ENCODE measurements around the gene ASPN. TPM values are rescaled to one million over a fixed set of nuclear protein-coding genes. Genes with fewer than 3 reads are reported as not detected.

ASPN gene
- total RNA-seq (2014; rRNA removed; shearing (Covaris generic)): not detected in 2 replicates
- polyA plus RNA-seq (2015; cell fraction: cytosol; rRNA removed): not detected in 2 replicates
- polyA plus RNA-seq (2015; cell fraction: nucleus; rRNA removed): not detected in 2 replicates

- in situ Hi-C loops (cut with HindIII; ENCODE audit: low pct_unique_long_range_greater_than_20kb, low sequenced_read_pairs): no loop called here
- DNase-seq (ENCODE audit: low read depth, low spot score): no peak
Measured at GRCh38 chr9:92482329-92482728, at the start of gene ASPN. ASPN (minus strand) TSS chr9:92482506.

DNA sequence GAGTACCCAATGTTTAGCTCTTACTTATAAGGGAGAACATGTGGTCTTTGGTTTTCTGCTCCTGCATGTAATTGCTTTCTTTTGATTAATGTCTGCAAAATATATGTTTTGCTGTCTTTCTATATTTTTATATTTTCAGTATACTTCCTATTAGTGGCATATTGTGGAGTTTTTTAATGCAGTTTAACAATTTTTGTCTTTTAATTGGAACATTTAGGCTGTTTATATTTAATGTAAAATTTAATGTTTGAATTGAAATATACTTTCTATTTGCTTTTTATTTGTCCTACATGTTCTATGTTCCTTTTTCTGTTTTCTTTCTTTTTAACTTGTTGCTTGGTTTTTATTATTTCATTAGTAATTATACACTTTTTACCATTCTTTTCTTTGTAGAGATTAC, 48.6 kb upstream of the ASPN start:
- in situ Hi-C loops (cut with HindIII; ENCODE audit: low pct_unique_long_range_greater_than_20kb, low sequenced_read_pairs): no loop called here
- no peak for DNase-seq (ENCODE audit: low read depth, low spot score)

- in situ Hi-C loops (cut with HindIII; ENCODE audit: low pct_unique_long_range_greater_than_20kb, low sequenced_read_pairs): no loop called here
- no peak for DNase-seq (ENCODE audit: low read depth, low spot score)
Measured at GRCh38 chr9:92529124-92529523, 46.8 kb upstream of the ASPN start.

- DNase-seq (ENCODE audit: low read depth, low spot score): no peak
- in situ Hi-C loops (cut with HindIII; ENCODE audit: low pct_unique_long_range_greater_than_20kb, low sequenced_read_pairs): no loop called here
Measured at GRCh38 chr9:92528522-92528849, 46.2 kb upstream of the ASPN start.

GRCh38 chr9:92527832-92528521, 45.7 kb upstream of the ASPN start:
- in situ Hi-C loops (cut with HindIII; ENCODE audit: low pct_unique_long_range_greater_than_20kb, low sequenced_read_pairs): no loop called here
- DNase-seq (ENCODE audit: low read depth, low spot score): no peak

DNA sequence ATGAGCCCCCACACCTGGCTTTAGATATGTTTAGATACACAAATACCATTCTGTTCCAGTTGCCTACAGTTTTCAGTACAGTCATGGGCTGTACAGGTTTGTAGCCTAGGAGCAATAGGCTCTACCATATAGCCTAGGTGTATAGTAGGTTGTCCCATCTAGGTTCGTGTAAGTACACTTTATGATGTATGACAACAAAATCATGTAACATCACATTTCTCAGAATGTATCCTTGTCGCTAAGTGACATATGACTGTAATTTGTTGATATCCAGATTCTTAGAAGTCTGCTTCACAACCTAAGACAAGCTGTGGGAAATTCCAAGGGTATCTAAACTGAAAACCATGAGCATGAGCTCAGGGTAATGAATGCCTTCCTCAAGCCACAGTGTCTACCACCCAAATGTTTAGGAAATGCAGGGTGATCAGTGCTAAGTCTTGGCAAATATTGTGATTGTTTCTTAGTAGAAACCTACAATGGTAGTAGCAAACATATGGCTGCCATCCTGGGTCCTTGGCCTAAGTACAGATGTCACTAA, 45.1 kb upstream of the ASPN start:
- in situ Hi-C loops (cut with HindIII; ENCODE audit: low pct_unique_long_range_greater_than_20kb, low sequenced_read_pairs): no loop called here
- DNase-seq (ENCODE audit: low read depth, low spot score): no peak

DNA sequence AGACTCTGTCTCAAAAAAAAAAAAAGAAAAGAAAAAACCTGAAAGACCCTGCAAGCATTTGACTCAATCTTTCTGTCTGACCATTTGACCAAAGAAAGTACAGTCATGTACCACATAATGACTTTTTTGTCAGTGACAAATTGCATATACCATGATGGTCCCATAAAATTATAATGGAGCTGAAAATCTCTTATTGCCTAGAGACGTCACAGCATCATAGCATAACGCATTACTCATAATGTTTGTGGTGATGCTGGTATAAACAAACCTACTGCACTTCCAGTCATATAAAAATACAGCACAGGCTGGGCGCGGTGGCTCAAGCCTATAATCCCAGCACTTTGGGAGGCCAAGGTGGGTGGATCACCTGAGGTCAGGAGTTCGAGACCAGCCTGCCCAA, 43.0 kb upstream of the ASPN start:
- in situ Hi-C loops (cut with HindIII; ENCODE audit: low pct_unique_long_range_greater_than_20kb, low sequenced_read_pairs): no loop called here
- no peak for DNase-seq (ENCODE audit: low read depth, low spot score)

DNA sequence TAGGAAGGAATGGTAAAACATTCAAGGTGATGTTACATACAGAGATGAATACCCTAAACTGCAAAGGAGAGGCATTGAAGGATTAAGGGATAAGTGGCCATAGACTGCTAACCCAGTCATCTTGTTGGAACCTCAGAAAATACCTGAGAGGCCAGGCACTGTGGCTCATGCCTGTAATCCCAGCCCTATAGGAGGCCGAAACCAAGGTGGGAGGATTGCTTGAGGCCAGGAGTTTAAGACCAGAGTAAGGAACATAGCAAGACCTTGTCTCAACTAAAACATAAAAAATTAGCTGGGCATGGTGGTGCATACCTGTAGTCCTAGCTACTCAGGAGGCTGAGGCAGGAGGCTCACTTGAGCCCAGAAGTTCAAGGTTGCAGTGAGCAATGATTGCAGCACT, 42.6 kb upstream of the ASPN start:
- DNase-seq (ENCODE audit: low read depth, low spot score): no peak
- in situ Hi-C loops (cut with HindIII; ENCODE audit: low pct_unique_long_range_greater_than_20kb, low sequenced_read_pairs): no loop called here

- in situ Hi-C loops (cut with HindIII; ENCODE audit: low pct_unique_long_range_greater_than_20kb, low sequenced_read_pairs): no loop called here
- DNase-seq (ENCODE audit: low read depth, low spot score): no peak
Measured at GRCh38 chr9:92522983-92523970, 41.0 kb upstream of the ASPN start.

DNA sequence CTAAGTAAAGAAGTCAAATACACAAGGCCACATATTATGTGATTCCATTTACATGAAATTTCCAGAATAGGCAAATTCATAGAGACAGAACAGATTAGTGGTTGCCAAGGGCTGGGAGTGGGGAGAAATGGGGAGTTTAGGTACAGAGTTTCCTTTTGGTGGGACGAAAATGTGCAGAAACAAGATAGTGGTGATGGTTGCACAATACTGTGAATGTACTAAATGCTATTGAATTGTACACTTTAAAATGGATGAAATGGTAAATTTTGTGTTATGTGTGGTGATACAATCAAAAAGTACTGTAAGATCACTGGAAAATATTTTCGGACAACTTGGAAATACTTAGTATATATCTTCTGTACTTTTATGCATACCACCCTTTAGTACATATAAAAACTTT, 38.5 kb upstream of the ASPN start:
- in situ Hi-C loops (cut with HindIII; ENCODE audit: low pct_unique_long_range_greater_than_20kb, low sequenced_read_pairs): no loop called here
- no peak for DNase-seq (ENCODE audit: low read depth, low spot score)

DNA sequence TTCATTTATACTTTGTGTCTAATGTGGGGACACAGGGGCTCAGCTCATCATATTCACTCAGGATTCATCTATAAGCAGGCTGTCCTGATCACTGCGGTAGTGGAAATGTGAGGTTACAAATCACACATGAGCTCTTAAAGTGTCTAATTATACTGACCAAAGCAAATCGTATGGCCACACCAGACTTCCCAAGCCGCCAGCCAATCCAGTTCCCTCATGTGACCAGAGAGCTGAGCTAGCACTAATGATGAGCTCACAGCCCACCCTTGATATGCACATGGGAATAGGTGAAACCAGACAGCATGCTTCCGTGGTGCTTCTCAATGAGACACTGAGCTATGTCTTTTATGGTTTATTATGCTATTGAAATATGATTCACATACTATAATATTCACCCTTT, 35.9 kb upstream of the ASPN start:
- DNase-seq (ENCODE audit: low read depth, low spot score): no peak
- in situ Hi-C loops (cut with HindIII; ENCODE audit: low pct_unique_long_range_greater_than_20kb, low sequenced_read_pairs): no loop called here

GRCh38 chr9:92517046-92517445, 34.7 kb upstream of the ASPN start:
- no peak for DNase-seq (ENCODE audit: low read depth, low spot score)
- in situ Hi-C loops (cut with HindIII; ENCODE audit: low pct_unique_long_range_greater_than_20kb, low sequenced_read_pairs): no loop called here

GRCh38 chr9:92516521-92516920, 34.2 kb upstream of the ASPN start:
- in situ Hi-C loops (cut with HindIII; ENCODE audit: low pct_unique_long_range_greater_than_20kb, low sequenced_read_pairs): no loop called here
- DNase-seq (ENCODE audit: low read depth, low spot score): no peak

GRCh38 chr9:92514635-92515034, 32.3 kb upstream of the ASPN start:
- DNase-seq (ENCODE audit: low read depth, low spot score): no peak
- in situ Hi-C loops (cut with HindIII; ENCODE audit: low pct_unique_long_range_greater_than_20kb, low sequenced_read_pairs): no loop called here

DNA sequence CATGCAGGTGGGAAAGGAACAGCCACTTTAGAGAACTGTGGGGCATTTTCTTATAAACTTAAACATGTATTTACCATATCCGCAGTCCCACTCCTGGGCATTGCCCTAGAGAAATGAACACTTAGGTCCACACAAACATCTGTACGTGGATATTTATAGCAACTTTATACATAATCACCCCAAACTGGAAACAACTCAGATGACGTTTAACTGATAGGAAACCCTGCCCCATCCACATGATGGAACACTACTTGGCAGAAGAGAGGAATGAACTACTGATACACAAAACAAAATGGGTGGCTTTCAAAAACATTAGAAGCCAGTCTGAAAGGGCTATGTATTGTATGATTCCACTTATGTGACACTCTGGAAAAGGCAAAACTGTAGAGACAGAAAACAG, 31.0 kb upstream of the ASPN start:
- no peak for DNase-seq (ENCODE audit: low read depth, low spot score)
- in situ Hi-C loops (cut with HindIII; ENCODE audit: low pct_unique_long_range_greater_than_20kb, low sequenced_read_pairs): no loop called here

DNA sequence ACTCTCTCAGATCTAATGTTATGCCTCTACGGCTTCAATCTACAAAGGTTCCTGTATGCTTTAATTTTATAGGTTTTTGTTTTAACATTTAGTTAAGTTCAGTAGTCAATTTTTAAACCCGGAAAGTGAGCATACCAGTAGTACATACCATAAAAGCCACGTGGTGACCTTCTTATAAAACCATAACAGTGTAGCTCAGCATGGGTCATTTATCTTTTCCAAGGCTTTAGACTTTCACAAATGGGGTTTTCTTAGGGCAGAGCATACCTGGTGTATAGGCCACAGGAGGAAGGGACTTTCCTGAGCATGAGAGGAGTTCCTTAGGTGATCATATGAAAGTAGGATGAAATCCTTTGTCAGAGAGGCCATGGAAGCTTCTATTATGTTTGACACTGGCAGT, 30.3 kb upstream of the ASPN start:
- in situ Hi-C loops (cut with HindIII; ENCODE audit: low pct_unique_long_range_greater_than_20kb, low sequenced_read_pairs): no loop called here
- DNase-seq (ENCODE audit: low read depth, low spot score): no peak

- in situ Hi-C loops (cut with HindIII; ENCODE audit: low pct_unique_long_range_greater_than_20kb, low sequenced_read_pairs): no loop called here
- DNase-seq (ENCODE audit: low read depth, low spot score): no peak
Measured at GRCh38 chr9:92510747-92511146, 28.4 kb upstream of the ASPN start.

GRCh38 chr9:92509050-92509449, 26.7 kb upstream of the ASPN start:
- in situ Hi-C loops (cut with HindIII; ENCODE audit: low pct_unique_long_range_greater_than_20kb, low sequenced_read_pairs): no loop called here

More at GRCh38 chr9:92509050-92509449, 26.7 kb upstream of the ASPN start:
- no peak for DNase-seq (ENCODE audit: low read depth, low spot score)
